NCI-H524 (cell line): Measurements from ENCODE around the gene BCAS3.

Experiments used
- DNase-seq, 2 experiments: peaks; one replicate each; lab custom pipeline; 2025; lab: John Stamatoyannopoulos, UW

BCAS3 gene

GRCh38 chr17:61289408-61290385 lies 612.0 kb downstream of the BCAS3 start:
- DNase-seq: no peak

GRCh38 chr17:61291451-61292285 lies 614.0 kb downstream of the BCAS3 start:
- no peak for DNase-seq

GRCh38 chr17:61294286-61294685 lies 616.6 kb downstream of the BCAS3 start:
- no peak for DNase-seq

- DNase-seq: no peak
These were observed 617.1 kb downstream of the BCAS3 start for GRCh38 chr17:61294777-61295176.

- DNase-seq: no peak
These were observed 618.4 kb downstream of the BCAS3 start for GRCh38 chr17:61296058-61296457.

- no peak for DNase-seq
These were observed 622.2 kb downstream of the BCAS3 start for GRCh38 chr17:61299517-61300513.

GRCh38 chr17:61302953-61303816 lies 625.5 kb downstream of the BCAS3 start:
- DNase-seq: no peak

- no peak for DNase-seq
These were observed 626.1 kb downstream of the BCAS3 start for GRCh38 chr17:61303817-61304096.

- DNase-seq: no peak
These were observed 627.4 kb downstream of the BCAS3 start for GRCh38 chr17:61305024-61305423.

- no peak for DNase-seq
These were observed 628.4 kb downstream of the BCAS3 start for GRCh38 chr17:61306003-61306402.

GRCh38 chr17:61307905-61308886 lies 630.5 kb downstream of the BCAS3 start:
- no peak for DNase-seq

- no peak for DNase-seq
These were observed 632.0 kb downstream of the BCAS3 start for GRCh38 chr17:61309362-61310256.

- DNase-seq: no peak
These were observed 632.9 kb downstream of the BCAS3 start for GRCh38 chr17:61310590-61310989.

- DNase-seq: no peak
These were observed 635.0 kb downstream of the BCAS3 start for GRCh38 chr17:61312406-61313295.

GRCh38 chr17:61313461-61314326 lies 636.0 kb downstream of the BCAS3 start:
- no peak for DNase-seq

- no peak for DNase-seq
These were observed 636.9 kb downstream of the BCAS3 start for GRCh38 chr17:61314368-61315078.
